Right renal cortex interstitium (tissue), 3 donors: ENCODE data around the gene C1QA. TPM values are rescaled to one million over a fixed set of nuclear protein-coding genes. Genes with fewer than 3 reads are reported as not detected.

Source experiments
- DNase-seq, 3 donors: peaks; one replicate each; pipeline ENCODE4 v3.0.0-alpha.2; 2013; ENCODE audit warnings: low read depth in 3 of 3, low spot score in 2 of 3
- polyA plus RNA-seq, 3 donors: library from polyadenylated mRNA; unstranded; fragments of 120-200 nt; gene quantifications; one replicate each; pipeline ENCODE4 v1.2.1, GENCODE V29; 2013; ENCODE audit not compliant: insufficient read length in 3 of 3

The C1QA gene
- polyA plus RNA-seq, 3 donors = 9.1 to 14.3 (median 13.7) TPM

DNA sequence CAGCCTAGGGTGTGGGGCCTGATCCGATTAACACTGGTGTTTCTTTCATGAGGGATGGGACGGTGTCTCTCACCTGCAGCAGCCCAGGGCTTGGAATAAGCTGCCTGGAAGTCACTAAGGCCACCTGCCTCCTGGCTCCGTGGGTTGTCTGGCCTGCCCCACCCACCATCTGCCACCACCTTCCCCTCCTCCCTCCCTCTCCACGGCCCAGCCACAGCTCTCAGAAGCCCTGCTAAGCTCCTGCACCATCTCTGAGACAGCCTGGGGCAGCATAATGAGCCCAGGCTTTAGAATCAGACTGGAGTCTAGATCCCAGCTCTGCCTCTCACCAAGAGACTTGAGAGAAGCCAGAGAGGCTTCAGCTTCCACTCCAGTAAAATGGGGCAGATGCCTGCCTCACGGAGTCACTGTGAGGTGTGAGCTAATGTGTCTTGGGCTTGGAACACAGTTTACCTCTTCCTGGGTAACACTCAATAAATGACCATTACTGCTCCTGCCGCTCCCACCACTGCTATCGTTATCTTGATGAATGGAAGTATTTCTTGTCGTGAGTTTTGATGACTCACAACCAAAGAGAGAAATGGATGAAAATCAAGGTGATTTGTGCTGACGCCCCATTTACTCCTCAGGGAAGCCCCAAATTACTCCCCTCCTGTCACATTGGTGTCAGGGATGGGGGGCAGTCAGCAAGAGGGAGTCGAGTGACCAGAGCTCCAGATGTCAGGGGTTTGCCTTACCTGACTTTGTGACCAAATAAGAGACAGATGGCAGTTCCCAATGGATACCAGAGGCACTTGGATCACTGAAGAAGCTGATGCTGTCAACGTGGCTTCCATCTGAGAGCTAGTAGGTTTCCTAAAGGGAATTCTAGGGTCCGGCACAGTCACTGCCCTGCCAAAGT is 23.5 kb upstream of the C1QA start:
- no peak for DNase-seq

DNA sequence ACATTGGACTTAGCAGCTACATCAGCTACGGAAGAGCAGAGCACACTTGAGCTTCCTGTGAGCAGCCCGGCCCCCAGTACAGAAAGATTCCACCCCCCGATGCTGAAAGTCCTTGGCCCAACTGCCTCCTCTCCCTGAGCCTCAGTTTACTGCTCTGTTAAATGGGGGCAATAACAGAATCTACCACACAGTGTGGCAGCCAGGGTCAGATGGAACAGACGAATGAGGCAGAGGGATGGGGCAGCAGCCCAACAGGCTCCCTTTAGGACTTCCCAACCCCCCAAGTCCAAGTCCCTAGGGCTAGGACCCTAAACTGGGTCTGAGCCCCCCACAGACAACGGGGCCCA is 22.9 kb upstream of the C1QA start:
- no peak for DNase-seq

DNA sequence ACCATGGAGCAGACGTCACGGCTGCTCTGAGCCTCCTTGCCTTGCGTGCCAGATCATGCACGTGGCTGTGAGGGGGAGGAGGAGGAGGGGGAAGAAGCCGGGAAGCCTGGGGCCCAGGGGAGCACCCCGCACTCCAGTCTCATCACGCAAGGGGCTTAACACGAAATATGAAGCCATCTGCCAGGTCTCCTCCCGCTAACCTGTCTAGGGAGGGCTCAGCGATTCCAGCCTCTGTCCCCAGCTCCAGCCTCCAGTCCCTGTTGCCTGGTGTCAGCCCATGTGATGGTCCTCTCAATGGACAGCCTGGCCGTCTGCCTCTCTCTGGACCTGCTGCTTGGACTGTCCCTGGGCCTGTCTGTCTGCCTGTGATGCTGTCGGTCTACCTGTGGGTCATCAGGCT is 22.5 kb upstream of the C1QA start:
- no peak for DNase-seq

DNA sequence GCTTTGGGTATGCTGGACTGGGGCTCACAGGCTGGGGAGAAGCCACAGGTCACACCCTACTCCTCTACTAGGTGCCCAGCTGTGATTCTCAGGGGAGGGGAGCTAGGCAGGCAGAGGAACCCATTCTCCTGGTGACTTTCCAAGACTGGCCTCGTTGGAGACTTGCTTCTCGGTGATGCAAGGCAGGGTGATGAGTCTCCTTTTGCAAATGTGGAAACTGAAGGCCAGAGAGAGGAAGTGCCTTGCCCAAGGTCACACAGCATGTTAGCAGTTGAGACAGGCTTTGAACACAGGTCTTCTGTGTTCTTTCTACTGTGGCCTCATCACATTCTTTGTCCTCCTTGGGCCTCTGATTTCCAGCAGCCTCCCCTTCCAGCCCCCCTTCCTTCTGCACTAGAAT is 20.5 kb upstream of the C1QA start:
- DNase-seq = no peak

DNA sequence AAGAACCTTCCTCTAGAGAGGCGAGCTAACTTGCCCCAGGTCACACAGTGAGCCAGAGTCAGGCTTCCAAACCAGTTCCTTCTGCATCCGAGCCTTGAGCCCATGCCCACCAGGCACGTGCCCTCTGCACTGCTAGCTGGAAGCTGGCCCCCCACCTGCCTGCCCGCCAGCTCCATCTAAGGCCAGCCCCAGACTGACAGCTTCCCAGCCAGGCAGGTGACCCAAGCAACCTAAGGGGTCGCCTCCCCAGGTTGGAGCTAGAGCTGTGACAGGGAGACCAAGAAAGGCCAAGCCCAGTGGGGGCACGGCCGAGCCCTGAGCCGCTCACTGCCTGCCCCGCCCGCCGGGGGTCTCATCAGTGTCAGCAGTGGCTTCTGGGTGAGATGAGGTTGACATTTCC is 19.9 kb upstream of the C1QA start:
- DNase-seq = no peak

DNA sequence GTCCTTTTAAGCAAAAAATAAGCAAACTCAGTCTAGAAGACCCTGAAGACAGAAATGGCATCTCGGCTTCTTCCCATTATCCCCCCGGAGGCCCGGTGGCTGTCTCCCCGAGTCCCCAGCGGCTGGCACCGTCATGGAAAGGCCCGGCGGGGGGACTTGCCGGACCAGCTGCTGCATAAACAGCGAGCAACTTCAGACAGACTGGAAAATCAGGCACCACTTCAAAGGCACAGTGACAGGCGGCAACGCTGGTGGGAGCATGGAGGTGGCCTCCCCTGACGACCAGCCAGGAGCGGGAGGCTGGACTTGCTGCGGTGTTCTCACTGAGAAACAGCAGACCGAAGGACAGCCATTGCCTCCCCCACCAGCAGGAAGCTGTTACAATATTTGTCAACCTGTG is 18.4 kb upstream of the C1QA start:
- no peak for DNase-seq

DNA sequence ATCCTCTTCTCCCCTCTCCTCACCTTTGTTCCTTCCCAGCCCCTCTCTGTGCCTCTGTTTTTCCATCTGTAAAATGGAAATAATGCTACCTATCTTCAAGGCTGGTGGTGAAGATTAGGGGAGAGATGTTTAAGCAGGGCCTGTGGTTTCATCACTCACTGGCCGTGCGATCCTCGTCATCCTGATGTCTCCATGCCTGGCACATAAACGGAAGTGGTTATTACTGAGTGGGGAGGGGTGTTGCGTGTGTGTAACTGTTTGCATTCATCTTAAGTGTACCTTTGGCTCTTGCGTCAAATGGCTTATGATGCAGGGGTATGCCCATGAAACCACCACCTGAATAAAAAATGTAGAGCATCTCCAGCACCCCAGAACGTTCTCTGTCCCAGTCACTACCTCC is 17.2 kb upstream of the C1QA start:
- no peak for DNase-seq

DNA sequence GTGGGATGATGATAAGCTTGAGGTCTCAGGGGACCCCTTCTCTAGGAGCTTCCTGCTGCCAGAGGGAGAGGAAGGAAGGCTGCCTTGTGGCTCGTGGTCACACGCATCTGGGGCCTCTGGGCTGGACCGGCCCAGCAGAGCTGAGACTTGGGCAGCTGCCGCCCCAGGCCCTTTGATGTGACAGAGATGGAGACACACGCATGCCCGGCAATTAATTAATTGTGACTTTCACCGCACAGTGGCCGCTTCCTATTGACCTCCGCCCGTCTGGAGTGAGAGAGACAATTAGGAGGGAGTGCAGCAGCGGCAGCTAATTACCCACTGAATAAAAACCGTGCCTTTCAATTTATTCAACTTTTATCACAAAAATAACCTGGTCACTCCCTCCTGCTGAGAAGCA is 16.6 kb upstream of the C1QA start:
- DNase-seq = no peak

DNA sequence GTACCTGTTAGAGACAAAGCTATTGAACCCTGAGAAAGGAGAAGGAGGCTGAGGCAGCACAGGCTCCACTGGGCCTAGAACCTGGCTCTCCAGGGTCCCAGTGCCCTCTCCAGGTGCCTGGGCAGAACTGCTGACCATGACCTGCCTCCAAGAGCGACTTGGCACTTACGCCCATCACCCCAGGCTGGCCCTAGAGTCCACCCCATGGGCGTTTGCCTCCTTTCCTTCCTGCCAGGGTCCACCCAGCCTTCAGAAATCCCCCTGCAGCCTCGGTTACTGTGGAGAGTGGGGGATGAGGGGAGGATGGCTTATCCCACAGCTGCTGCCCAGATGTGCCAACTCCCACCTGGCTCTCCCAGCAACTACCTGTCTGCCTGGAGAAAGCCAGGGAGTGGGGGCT is 14.7 kb upstream of the C1QA start:
- DNase-seq = no peak

DNA sequence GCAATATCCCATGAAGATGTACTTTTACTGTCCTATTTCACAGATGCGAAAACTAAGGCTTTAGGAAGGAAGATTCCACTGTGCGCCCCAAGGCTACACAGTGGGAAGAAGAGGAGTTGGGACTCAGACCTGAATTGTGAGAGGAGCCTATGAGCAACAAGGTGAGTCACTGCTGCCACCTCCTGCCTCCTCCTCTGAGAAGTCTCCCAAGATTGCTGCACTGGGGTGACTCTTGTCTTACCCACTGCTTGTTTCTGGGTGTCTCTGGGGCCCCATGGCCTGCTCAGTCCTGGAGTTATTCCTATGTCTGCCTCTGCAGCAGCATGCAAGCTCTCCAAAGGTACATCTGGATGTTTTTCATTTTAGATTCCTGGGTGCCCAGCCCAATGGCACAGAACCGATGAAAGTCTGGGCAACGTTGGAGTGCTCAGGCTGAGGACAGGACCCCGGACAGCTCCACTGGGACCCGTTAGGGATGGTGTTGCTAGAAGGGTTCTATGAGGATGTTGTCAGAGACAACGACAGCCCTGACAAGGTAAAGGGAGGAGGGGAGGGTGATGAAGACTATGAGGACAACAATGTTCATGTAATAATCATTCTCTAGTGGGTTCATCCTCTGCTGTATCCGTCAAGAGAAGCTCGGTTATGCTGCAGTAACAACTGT is 11.0 kb upstream of the C1QA start:
- no peak for DNase-seq

DNA sequence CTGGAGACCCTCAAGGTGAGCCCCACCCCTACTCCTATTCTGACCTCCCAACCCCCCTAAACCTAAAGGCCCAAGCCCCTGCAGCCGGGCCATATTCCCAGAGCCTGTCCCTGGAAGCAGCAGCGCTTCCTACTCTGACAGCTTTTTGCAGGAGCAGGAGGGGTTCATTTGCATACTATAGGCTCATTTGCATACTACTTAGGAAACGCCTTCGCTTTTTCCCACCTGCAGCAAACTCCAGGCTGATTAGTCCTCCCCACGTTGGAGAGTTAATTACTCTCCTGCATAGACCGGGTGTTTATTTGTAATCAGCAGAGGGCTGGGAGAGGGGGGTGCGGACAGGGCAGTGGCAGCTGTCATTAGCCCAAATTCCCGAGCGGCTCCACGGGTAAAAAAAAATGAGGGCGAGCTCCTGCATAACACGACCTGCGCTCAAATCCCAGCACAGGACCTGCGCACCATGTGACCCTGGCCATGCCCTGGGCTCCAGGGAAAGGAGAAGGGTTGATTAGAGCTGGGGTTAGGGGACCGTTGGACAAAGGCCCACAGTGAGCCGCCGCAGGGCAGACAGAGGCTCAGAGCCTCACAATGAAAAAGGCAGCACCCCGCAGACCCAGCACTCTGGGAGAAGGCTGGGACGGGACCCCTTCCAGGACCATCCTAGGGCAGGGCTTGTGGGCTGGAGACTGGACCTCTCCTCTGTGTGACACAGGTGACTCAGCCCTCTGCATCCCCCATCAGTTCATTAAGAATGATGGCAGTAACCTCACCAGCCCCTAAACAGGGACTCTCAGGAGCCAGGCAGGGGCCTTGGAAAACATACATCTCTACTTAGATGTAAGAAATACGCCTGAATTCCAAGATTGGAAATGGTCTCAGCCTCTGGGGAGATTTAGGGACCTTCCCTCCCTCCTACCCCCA is 9.9 kb upstream of the C1QA start:
- no peak for DNase-seq

DNA sequence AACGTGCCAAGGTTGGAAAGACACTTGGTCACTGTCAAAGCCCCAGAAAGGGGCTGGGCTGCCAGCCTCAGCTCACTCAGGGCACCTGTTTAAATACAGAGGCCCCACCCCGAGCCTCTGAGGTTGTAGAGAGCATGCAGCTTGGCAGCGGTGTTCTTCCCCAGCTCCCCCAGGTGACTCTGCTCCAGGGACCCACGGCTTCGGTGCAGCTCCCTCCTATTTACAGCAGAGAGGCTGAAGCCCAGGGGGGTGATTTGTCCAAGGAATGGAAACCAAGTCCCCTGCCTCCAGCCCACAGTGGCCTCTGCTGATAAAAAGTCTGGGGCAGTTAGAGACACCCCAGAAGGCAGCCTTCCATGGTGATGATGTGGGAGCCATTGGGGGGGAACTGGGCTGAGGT is 9.1 kb upstream of the C1QA start:
- DNase-seq = no peak

DNA sequence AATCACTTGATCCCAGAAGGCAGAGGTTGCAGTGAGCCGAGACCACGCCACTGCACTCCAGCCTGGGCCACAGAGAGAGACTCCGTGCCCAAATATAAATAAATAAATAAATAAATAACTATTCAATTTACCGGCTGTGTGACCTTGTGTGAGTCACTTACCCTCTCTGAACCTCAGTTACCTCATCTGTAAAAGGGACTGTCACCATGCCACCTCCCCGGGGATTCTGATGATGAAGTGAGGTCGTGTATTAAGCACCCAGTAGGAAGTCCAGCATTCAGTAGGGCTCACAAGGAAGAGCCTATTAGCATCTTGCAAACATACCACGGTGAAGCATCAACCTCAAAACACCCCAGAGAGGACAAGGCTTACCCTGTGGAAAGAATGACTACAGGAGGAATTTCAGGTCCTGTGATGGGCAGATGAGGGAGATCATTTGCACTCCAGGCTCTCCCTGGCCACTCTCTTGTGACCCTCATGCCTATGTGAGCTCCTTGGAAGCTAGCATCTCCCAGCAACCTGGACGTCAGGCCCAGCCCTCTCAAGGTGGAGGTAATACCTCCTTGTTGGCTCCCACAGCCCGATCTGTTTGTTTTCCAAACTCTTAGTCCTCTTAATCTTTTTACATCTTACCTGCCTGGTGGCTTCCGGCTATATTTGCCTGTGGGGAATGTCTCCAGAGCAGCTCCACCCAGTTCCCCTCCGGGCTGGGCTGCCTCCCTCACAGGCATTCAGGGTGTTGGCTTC is 7.6 kb upstream of the C1QA start:
- no peak for DNase-seq

DNA sequence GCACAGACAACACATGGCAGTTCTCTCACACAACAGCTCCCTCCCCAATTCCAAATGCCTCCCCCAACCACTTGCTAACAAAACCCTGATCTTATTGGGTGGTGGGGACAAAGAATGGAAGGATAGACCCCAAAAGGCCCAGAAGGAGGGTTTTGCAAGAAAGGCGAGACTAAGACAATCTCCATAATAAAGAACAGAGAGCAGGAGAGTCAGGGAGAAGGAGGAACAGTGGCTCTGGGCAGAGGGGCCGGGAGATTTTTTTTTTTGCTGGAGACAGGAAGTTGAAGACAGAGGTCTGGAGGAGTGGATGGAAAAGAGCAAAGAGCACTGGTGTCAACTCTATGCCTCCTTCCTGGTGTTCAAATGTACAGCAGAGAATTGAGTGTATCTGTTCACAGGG is 6.5 kb upstream of the C1QA start:
- no peak for DNase-seq

DNA sequence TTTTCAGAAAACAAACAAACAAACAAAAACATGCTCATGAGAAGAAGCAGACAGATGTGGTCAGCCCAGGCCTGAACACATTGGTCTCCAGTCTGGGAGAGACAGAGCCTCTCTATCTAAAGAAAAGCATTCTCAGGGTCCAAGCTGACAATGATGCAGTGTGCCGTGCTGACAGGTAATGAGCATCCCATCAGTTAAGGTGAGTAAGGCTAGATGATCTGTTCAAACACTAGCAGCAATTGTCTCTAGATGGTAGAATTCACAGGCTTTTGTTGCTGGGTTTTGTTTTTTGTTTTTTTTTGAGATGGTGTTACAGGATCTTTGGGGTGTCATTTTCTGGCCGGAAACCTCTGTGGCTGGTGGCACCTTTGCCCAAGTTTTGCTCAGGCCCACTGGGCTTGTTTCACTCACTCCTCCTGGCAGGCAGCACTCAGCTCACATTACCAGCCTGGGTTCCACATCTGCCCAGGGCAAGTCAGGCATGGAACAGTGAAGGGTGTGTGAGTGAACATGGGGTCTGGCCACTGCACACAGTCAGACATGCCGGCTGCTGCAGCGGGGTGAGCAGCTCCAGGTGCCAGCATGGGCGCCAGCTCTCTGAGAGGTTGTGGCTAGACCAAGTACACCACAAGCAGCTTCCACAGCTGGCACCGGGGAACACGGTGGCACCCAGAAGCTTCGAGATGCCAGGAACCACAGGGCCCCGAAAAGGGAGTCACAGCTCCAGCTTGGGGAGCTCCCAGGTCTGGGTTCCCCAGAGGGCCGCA is 2.5 kb upstream of the C1QA start:
- no peak for DNase-seq

DNA sequence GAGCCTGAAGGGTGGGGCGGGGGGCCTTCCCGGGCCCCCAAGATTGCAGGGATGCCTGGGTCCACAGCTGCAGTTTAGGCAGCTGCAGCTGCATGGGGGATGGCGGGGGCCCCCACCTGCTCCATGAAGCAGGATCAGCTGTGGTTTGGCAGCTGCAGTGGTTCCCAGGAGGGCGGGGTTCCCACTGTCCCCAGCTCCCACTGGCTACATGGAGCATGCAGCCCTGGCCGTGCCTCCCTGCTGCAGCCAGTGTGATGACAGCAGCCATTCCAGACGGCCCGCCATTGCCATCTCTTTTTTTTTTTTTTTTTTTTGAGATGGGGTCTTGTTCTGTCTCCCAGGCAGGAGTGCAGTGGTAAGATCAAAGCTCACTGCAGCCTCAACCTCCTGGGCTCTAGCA is 992 bp upstream of the C1QA start:
- DNase-seq = no peak

DNA sequence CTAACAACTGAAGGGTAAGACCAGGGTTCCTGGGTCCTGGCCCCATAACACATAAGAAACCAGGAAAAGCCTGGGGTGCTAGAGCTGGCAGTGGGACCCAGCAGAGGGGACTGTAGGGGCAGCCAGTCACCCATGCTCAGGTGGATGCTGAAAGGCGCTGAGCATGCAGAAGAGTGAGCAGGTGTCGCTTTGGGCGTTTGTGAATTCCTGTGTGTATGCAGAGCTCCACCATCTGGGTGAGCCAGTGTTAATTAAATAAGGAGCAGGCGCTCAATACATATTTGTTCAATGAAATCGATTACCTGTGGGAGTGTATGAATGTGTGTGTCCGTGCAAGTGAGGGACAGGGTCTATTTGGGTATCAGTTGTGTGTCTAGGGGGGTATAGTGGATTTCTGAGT is 499 bp downstream of the C1QA start:
- DNase-seq = no peak

DNA sequence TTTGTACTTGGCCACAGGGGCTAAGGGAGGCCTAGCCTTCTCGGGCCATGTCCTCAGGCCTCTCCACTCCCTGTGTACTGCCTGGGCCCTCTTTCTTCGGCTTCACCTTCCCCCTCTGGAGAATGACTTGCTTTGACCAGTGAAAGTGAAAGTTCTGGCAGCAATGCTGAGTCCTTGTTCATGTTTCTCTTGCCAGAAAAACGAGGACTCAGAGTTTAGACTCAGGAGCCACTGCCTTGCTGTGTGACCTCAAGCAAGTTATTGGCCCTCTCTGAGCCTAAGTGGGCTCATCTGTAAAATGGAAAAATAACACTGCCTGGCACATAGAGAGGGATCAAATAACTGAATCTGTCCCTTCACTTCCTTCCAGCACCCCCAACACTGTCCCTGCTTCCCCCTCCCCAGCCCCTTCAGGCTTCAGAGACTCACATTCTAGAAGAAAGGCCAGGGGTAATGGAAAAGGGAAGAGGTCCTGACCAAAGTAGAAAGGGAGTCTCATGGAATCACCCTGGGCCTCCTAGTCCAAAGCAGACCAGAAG is 1.5 kb downstream of the C1QA start:
- no peak for DNase-seq

DNA sequence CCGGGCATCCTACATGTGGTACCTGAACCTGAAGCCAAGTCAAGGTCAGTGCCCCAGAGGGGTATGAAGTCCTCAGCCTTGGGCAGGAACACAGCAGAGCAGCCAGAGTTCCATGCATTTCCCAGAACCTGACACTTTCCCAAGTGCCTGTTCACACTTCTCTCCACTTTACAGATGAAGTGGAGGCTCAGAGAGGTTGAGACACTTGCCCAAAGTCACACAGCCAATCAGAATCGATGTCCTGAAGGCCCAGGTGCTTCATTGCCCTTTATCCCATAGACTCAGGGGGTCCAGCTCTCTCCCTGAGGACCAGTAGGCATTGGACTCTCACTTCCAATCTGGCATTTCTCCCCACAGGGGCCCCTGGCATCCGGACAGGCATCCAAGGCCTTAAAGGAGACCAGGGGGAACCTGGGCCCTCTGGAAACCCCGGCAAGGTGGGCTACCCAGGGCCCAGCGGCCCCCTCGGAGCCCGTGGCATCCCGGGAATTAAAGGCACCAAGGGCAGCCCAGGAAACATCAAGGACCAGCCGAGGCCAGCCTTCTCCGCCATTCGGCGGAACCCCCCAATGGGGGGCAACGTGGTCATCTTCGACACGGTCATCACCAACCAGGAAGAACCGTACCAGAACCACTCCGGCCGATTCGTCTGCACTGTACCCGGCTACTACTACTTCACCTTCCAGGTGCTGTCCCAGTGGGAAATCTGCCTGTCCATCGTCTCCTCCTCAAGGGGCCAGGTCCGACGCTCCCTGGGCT is 2.2 kb downstream of the C1QA start:
- DNase-seq = no peak
